HL-60/S4 treated with phorbol 12-myristate 13-acetate at 8.2 ng/mL for 4 days and 3 days (cell line): ENCODE measurements around the gene CEP112.

Source experiments
- in situ Hi-C: fragments of 300-500 bp; cut with MboI; formaldehyde crosslinking; loops from 2 replicates; pipeline ENCODE4 v1.15.0; 2022; ENCODE audit warnings: low sequenced_read_pairs

The CEP112 gene

DNA sequence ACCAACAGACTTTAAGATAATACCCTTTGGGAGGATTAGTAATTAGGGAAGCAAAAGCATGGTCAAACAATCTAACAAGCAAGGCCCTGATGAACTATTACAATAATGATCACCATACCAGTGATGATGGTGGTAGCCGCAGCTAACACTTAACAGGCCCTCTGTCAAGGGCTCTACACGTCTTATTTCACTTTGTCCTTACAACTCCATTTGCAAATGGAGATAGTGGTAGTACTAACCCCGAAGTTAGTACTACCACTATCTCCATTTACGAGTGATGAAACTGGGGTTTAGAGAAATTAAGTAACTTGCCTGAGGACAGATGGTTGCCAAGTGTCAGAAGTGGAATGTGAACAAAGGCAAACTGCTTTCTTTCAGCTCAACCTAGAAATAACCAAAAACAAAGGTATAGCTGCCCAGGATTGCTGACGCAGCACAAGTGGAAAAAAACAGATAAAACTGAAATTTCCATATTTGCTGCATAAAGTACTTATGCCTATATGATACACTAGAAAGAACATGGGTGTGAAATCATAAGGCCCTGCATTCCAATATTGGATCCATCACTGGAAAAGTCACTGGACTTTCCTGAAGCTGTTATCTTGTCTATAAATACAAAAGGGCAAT lies 24.6 kb downstream of the CEP112 start:
- in situ Hi-C loops = loop anchor here (25.0 kb wide), 1 partner anchor 930 kb away; no protein-coding TSS in a partner anchor

DNA sequence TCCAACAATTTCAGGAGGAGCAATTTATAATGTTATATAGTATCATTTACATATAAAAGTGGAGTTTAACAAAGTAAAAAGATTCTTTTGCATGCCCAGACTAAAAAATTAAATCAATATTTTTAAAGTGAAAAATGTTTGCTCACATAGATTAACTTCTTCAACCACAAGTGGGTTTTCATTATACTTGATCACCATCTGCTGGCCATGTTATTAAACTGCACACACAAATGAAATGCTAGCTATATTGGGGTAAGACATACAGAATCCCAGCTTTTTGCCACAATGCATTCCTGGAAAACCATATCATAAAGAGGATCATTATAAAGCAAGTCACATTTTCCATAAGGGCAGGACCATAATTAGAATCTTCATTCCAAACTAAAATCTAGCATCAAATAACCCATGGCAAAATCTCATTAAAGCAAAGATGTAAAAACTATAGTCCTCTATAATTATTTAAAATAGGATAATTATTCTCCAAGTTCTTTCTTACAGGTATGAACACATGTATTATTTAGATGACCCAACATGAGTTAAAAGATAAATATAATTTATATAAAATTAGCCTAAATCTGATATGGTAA lies 26.3 kb downstream of the CEP112 start:
- in situ Hi-C loops = loop anchor here (25.0 kb wide), 1 partner anchor 928 kb away; no protein-coding TSS in a partner anchor

DNA sequence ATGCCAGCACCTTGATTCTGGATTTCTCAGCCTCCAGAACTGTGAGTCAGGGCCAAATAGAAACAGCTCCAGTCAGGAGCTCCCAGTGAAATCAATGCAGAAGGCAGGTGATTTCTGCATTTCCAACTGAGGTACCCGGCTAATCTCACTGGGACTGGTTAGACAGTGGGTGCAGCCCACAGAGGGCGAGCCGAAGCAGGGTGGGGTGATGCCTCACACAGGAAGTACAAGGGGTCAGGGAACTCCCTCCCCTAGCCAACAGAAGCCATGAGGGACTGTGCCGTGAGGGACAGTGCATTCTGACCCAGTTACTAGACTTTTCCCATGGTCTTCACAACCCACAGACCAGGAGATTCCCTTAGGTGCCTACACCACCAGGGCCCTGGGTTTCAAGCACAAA lies 36.9 kb downstream of the CEP112 start:
- in situ Hi-C loops = loop anchor here (25.0 kb wide), 1 partner anchor 918 kb away; no protein-coding TSS in a partner anchor

DNA sequence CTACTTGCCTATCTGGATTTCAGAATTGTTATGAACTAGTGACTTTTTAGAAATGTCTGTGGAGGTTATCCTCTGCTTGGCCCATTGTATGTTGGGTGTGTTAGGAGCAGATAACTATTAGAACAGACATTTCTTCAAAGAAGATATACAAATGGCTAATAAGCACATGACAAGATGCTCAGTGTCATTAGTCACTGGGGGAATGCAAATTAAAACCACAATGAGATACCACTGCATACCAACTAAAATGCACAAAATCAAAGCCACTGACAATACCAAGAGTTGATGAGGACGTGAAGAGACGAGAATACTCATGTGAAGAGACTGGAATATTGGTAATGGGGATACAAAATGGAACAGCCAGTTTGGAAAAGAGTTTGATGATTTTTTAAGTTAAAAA lies 39.2 kb downstream of the CEP112 start:
- in situ Hi-C loops = loop anchor here (25.0 kb wide), 1 partner anchor 915 kb away; no protein-coding TSS in a partner anchor

DNA sequence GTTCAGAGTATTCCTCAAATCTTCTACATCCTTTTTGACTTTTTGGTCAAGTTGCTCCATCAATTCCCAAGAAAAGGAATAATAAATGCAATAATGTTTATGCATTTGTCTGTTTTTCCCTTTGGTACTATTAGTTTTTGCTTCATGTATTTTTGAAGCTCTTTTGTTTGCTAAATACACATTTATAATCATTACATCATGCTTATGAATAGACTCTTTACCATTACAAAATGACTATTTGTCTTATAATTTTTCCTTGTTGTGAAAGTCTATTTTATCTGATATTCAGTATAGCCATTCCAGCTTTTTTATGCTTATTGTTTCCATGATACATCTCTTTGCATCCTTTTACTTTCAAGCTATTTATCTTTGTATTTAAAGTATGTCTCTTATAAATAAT lies 41.2 kb downstream of the CEP112 start:
- in situ Hi-C loops = loop anchor here (25.0 kb wide), 1 partner anchor 913 kb away; no protein-coding TSS in a partner anchor

DNA sequence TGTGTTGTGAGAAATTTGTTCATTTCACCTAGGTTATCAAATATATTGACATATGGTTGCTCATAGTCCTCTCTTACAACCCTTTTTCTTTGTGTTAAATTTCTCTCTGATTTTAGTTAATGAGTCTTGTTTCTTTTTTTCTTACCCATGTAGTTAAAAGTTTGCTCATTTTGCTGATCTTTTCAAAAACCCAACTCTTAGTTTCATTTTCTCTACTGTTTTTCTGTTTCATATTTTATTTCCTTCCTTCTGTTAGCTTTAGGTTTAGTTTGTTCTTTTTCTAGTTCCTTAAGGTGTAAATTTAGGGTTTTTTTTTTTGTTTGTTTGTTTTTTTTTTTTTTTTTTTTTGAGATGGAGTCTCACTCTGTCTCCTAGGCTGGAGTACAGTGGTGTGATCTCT lies 42.4 kb downstream of the CEP112 start:
- in situ Hi-C loops = no loop called here

DNA sequence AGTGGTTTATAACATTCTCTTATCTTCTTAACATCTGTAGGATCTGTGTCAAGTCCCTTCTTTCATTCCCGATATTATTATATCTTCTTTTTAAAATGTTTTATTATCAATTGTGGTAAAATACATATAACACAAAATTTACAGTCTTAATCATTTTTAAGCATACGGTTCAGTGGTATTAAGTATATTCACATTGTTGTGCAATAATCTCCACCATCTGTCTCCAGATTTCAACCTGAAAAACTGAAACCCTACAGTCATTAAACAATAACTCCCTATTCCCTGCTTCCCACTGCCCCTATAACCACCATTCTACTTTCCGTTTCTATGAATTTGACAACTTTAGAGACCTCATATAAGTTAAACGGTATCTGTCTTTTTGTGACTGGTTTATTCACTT lies 45.5 kb downstream of the CEP112 start:
- in situ Hi-C loops = no loop called here

DNA sequence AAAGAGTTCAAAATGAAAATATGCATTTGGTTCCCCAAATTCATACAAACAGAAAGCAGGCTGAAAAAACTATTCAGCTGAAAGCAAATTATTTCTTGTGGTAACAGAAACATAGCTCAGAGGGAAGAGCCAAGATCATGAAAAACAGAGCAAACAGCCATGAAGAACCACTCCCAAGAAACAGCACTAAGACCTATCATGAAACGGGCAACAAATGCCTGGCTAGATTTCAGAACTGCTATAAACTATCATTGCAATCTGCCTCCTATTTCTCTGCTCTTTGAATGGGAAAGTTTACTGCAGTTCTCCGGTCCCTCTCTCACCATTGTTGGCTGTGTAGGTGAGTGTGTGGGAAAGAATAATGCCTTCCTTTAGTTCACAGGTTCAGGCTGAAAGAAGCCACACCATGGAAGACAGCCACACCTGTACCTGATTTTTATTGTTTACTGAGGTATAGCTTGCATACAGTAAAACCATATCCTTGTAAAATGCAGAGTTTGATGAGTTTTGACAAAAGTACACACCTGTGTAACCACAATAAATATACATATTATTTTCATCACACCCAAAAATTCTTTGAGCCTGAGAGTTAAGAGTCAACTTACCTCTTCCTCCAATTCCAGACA lies 48.2 kb downstream of the CEP112 start:
- in situ Hi-C loops = no loop called here

DNA sequence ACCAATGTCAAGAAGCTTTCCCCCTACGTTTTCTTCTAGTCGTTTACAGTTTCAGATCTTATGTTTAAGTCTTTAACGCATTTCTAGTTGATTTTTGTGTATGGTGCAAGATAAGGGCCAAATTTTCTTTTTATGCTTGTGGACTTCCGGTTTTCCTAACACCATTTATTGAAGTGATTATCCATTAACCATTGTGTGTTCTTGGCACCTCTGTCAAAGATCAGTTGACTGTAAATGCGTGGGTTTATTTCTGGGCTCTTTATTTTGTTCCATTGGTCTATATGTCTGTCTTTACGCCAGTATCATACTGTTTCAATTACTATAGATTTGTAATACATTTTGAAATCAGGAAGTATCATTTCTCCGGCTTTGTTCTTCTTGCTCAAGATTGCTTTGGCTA lies 49.5 kb downstream of the CEP112 start:
- in situ Hi-C loops = no loop called here

DNA sequence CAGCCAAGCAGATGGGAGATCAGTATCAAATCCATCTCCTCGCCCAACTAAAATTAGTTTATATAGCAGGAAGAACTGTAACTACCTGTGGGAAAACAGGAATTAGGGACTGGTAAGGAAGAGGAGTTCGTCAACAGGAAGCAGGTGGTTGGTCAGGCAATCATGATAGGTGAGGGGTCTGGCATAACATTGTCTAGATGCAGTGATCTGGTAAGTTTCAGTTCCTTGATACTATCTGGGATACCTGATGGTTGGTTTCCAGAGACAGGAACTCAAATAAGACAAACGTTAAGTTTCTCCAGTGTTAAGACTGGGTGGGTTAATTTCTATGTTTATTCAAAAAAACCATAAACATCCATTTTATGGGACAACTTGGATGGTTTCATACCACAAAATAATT lies 53.8 kb downstream of the CEP112 start:
- in situ Hi-C loops = no loop called here

DNA sequence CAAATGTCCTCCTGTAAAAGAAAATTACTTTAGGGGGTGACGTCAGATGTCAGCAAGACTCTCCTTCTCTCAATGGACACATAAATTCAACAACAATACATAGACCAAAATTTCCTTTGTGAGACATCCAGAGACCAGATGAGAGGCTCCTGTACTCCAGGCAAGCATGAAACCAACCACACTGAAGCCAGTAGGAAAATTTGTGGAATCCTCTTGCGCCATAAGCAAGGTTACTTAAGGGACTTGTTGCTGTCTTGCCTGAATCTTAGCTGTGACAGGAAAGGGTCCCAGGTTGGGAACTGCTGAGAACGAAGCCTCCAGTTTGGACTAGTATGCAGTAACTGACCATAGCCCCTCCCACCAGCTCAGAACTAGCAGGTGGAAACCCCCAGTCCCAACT lies 56.0 kb downstream of the CEP112 start:
- in situ Hi-C loops = no loop called here

DNA sequence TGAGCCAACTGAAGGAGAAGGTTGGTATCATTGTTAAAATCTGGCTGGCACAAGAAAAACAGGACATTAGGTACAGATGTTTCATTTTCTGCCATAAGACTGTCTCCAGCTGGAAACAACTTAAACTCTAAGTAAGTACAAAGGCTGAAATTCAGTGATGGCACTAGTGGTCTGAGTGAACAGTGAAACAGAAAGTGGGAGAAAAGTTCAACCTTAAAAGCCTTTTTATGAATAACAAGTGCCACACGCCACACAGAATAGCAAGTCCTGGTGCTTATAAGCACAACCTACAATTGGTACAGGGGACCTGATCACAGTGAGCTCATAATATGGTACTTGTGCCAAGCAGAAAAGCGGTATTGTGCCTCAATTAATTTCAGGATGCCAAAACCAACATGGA lies 56.7 kb downstream of the CEP112 start:
- in situ Hi-C loops = no loop called here

DNA sequence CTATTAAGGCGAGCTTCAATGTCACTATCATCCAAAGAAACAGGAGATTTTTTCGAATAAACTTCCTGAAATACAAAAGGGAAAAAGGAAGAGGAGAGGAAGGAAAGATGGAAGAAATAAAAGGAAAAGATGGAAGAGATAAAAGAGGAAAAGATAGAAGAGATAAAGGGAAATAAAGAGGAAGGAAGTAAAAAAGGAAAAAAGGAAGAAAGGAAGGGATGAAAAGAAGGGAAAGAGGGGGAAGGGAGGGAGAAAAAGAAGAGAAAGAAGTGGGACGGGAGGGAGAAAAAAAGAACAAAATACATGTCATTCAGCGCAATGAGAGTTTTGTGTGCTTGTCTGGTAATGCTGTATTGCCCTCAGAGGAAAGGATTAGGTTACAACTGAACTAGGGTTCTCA lies 62.2 kb downstream of the CEP112 start:
- in situ Hi-C loops = no loop called here

DNA sequence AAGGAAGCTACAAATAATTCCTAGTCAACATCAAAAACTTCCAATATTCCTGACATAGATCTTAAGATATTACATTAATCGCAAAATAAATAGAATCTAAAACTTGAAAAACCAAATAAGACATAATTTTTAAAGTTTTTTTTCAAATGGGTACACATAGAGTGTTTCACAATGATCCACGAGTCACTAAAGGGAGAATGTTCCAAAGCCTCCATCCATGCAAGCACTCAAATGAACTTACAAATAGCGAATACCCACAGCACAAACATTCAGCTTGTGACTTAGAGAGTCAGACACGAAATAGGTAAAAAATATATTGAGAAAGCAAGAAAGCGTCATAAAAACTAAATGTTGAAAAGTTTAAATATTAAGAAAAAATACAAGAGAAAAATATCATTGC lies 65.7 kb downstream of the CEP112 start:
- in situ Hi-C loops = no loop called here

DNA sequence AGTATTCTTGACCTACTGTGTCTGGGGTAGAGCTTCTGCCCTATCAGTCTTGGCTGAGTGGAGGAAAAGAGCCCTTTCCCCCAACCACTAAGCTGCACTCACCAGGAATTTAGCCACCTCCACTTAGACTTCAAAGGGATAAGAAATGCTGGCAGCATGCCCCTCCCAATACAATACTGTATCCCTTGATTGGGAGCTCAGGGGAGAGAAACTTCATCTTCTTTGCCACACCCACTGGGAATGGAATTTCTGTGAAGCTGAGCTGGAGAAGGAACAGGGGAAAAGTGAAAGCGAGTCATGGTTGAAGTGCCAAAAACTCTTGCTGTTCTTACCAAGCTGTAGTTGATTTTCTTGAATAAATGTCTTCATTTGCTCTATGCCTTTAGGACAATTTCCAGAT lies 68.8 kb downstream of the CEP112 start:
- in situ Hi-C loops = no loop called here

DNA sequence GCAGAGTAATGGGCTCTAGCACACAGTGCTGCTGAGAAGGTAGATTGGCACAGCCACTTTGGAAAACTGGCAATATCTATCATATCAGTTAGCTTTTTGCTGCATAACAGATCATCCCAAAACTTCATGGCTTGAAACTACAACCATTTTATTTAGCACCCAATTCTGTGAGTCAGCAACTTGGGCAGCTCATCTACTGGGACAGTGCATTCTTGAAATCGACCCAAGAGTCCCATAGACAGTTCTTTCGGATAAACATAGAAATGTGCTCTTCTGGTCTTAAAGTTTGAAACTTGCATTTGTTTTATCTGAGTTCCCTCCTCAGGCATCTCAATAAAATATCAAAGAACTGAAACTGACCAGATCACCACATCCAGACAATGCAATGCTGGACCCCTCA lies 76.7 kb downstream of the CEP112 start:
- in situ Hi-C loops = no loop called here

DNA sequence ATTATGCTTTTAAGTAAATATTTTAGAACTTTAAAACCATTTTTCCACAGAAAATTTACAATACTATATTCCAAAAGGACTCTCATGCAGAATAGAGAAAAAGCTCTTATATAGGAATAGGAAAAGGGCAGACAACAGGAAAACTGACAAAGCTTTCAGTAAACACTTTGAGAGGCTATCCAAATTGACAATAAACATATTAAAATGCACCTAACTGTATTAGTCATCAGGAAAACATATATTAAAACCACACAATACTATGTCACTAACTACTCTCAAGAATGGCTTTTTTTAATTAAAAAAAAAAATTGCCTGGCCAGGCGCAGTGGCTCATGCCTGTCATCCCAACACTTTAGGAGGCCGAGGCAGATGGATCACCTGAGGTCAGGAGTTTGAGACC lies 77.3 kb downstream of the CEP112 start:
- in situ Hi-C loops = no loop called here

DNA sequence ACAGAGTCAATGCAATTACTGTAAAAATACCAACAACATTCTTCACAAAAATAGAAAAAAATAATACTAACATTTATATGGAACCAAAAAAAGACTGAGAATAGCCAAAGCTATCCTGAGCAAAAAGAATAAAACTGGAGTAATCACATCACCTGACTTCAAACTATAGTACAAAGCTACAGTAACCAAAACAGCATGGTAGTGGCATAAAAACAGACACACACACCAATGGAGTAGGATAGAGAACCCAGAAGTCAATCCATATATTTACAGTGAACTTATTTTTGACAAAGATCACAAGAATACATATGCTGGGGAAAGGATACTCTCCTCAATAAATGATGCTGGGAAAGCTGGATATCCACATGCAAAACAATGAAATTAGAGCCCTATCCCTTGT lies 84.2 kb downstream of the CEP112 start:
- in situ Hi-C loops = no loop called here

DNA sequence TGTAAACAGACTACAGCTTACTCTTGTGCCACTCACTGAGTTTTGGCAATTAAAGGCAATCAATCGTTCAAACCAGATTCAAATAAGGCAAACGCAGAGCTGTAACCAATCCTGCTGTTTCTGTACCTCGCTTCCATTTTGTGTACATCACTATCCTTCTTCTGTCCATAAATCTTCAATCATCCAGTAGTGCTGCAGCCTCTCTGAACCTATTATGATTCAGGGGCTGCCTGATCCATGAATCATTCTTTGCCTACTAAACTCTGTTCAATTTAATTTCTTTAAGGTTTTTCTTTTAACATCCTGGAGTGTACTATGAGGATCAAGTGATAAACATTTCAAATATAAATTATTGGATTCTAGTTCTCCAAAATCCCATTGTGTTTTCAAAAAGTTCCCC lies 93.9 kb downstream of the CEP112 start:
- in situ Hi-C loops = no loop called here

DNA sequence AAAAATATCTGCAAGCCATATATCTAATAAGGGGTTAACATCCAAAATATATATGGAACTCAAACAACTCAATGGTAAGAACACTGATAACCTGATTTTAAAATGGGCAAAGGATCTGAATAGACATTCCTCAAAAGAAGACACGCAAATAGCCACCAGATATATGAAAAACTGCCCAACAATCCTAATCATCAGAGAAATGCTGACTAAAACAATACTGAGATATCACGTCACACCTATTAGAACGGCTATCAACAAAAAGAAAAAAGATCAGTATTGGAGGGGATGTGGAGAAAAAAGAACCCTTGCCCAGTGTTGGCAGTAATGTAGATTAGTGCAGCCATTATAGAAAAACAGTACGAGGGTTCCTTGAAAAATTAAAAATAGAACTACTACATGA lies 97.2 kb downstream of the CEP112 start:
- in situ Hi-C loops = no loop called here

DNA sequence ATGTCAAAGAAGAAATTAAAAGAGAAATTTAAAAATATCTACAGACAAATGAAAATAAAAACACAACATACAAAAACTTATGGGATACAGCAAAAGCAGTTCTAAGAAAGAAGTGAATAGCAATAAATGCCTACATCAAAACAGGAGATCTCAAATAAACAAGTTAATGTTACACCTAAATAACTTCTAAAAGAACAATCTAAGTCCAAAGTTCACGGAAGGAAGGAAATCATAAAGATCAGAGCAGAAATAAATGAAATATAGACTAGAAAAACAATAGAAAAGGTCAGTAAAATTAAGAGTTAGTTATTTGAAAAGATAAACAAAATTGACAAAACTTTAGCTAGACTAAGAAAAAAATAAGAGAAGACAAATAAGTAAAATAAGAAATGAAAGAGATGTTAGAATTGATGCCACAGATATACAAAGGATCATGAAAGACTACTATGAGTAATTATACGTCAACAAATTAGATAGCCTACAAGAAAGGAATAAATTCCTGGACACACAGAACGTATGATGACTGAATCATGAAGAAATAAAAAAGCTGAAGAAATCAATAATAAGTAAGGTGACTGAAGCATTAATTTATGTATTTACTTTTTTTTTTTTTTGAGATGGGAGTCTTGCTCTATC lies 100.4 kb downstream of the CEP112 start:
- in situ Hi-C loops = no loop called here

DNA sequence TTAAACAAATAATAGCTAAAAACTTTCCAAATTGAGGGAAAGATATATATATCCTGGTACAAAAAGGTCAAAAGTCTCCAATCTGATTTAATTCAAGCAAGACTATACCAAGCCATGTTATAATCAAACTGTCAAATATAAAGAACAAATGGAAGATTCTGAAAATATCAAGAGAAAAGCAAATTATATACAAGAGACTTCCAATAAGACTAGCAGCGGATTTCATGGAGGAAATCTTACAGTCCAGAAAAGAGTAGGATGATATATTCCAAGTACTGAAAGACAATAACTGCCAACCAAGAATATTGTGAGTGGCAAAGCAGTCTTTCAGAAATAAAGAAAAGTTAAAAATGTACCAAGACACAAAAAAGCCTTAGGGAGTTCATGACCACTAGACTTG lies 102.2 kb downstream of the CEP112 start:
- in situ Hi-C loops = no loop called here
